ENCODE data around the gene SLC25A14.

- TF ChIP-seq EZH2 (IDR thresholded peaks at IDR 0.05; ENCODE audit: insufficient read depth, poor library complexity, severe bottlenecking): no peak
- no peak for TF ChIP-seq EZH2phosphoT487 (IDR thresholded peaks at IDR 0.05; ENCODE audit: insufficient read depth, low read depth)
These were observed 38.3 kb upstream of the SLC25A14 start for GRCh38 chrX:130301405-130301804.
